GM18511 (cell line): ENCODE data around the gene EXOC2.
A peak's percentile ranks its signal among the peaks of the same experiment; 100 is the strongest.

ENCODE experiments used
- ATAC-seq: cut with Tn5 transposase; IDR thresholded peaks from one replicate; pipeline ENCODE4 v1.9.1; 2021; ENCODE audit warnings: mild to moderate bottlenecking, moderate library complexity; ENCODE audit not compliant: unreplicated experiment

The EXOC2 gene

GRCh38 chr6:692858-693722 lies at the start of gene EXOC2:
Gene EXOC2, minus strand, starts transcription at chr6:693139. Its CDS starts 55,321 bp downstream, at chr6:637818.
- peak; percentile 92 for ATAC-seq

- ATAC-seq = no peak
These were observed 48.7 kb upstream of the EXOC2 start for GRCh38 chr6:741410-742339.

GRCh38 chr6:736657-737446 lies 43.9 kb upstream of the EXOC2 start:
- ATAC-seq = no peak

- ATAC-seq = no peak
These were observed 40.7 kb upstream of the EXOC2 start for GRCh38 chr6:733431-734219.

GRCh38 chr6:731924-732323 lies 39.0 kb upstream of the EXOC2 start:
- ATAC-seq = no peak

DNA sequence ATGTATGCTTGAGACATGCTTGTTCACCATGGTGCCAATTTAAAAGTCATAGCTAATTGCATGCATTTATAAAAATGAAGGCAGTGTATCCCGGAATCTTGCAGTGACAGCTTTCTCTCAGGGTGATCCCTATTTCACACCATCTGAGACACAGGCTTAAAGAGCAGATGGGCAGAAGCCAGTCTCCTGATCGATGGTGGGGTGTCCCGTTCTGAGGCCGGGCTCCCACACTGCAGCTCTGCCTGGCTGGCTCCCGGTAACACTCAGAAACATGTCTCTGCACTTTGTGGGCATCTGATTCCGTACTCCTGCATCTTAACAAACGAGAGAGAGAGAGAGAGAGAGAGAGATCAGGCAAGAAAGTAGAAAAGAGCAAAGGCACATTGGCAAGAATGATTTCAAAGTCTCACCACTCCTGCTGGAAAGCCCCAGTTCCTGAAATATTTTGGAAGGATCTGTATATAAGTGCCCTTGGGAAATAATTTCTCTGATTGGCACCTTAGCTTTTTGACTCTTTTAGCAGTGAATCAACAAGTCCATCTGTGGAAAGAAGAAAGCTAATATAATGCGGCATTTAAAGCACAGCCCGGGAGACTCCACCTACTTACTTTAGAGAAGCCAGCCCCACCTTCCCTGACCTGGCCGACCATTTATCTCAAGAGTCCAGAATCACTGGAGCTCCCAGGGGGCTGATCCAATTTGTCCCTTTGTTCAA lies 36.8 kb upstream of the EXOC2 start:
- no peak for ATAC-seq

- ATAC-seq = no peak
These were observed 34.9 kb upstream of the EXOC2 start for GRCh38 chr6:727856-728255.

GRCh38 chr6:723540-723939 lies 30.6 kb upstream of the EXOC2 start:
- ATAC-seq = no peak

GRCh38 chr6:722608-723007 lies 29.7 kb upstream of the EXOC2 start:
- ATAC-seq = no peak

GRCh38 chr6:722077-722524 lies 29.2 kb upstream of the EXOC2 start:
- no peak for ATAC-seq

DNA sequence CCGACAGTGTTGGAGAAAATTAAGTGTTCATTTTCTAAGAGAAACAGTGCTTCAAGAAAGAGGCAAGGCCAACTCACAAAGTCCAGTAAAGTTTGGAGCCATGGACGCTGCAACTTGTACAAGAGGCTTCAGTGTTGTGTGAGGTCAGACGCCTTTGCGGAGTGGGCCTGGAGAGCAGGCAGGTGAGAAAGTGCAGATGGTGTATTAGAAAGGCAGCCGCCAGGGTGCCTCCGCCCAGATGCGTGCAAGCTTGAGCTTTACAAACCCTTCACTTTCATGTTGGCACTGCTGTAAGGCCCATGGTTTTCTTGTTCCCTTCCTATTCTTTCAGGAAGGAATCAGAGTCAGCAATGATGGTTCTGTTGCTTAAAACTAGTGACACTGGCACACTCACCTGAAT lies 25.4 kb upstream of the EXOC2 start:
- no peak for ATAC-seq

DNA sequence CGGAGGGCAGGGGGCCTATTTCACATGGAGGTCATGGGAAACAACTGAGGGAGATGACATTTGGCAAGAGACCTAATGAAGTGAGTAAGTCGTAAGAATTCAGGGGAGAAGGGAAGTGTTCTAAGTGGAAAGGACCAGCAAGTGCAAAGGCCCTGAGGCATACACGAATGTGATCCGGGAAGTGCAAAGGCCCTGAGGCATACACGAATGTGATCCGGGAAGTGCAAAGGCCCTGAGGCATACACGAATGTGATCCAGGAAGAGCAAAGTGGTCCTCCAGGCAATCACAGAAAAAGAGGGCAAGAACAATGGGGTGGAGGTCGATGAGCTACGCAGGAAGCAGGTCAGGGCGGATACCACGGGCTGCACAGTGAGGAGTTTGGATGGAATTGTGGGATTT lies 24.2 kb upstream of the EXOC2 start:
- ATAC-seq = no peak

DNA sequence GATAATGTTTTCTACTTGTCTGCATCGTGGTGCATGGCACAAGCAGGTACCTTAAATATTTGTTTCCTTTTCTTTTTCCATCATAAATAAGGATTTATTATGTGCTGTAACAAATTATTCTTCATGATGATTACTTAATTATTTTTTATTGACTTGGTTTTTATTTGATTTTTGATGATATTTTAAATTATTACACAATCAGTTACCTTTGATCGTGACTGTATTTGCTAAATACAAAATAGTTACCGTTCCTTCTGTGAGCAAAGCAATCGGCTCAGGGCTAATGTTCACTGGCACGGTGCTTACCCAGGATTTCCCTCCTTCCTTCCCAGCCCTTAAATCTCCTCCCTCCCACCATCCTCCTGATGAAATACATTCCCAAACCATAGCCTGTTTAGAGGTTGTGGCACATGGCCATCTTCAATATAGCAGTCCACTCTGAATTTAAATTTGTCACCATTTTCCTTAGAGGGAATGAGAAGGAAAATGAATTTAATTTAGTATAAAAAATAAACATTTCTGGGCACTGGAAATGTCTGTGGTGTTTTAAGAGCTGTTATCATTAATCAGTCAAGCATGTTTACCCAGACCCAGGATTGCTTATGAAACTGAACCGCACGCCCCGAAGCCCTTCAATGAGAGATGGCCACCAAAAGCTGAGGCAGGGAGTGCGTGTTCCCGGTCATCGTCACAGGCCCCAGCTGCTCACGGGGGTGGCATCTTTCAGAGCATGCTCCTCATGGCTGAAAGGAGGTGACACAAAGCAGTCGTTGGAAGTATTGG lies 23.0 kb upstream of the EXOC2 start:
- no peak for ATAC-seq

DNA sequence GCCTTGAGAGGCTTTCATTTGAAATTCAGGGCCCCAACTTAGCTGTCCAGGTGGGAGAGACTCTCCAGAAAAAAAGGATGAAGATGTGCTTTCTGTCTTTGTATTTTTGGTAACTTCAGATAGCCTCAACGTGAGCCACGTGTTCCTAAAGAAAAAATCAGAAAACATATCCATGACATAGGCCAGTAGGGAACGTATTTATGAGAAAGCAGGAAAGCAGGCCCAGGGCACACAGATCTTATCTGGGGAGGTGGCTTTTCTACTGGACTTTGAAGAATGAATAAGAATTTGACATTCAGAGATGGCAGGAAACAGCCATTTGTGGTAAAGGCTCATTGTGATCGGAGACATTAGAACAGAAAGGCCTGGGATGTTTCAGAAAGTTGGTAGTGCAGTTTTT lies 21.2 kb upstream of the EXOC2 start:
- no peak for ATAC-seq

- ATAC-seq = no peak
These were observed 20.4 kb upstream of the EXOC2 start for GRCh38 chr6:713351-713750.

- no peak for ATAC-seq
These were observed 19.9 kb upstream of the EXOC2 start for GRCh38 chr6:712805-713204.

DNA sequence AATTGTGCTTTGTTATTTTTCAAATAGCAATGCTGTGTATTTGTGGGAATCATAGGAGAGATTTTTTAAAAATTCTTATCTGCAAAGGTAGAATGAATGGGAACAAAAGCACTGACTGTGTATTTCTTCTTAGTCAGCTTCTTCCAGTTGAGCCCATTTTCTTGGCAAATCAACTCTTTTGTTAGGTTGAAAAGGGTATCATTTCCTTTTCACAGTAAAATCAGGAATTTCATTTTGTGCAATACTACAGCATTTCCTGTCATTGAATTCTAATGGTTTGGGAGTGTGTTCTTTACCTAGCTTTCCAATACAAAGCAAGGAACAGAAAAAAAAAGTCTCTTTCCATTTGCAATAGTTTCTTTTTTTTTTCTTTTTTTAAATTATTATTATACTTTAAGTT lies 19.0 kb upstream of the EXOC2 start:
- ATAC-seq = no peak
